Stimulated activated naive CD4-positive, alpha-beta T cell (primary cell): ENCODE results near the gene RBM3.
"Not testable (repeated sequence)": the region's sequence is repeated elsewhere in the genome, so short reads cannot be mapped to it uniquely, and the experiment has no call there.

Experiments
- DNase-seq, 6 experiments: peaks; one replicate each; lab custom pipeline; 2025; lab: John Stamatoyannopoulos, UW

RBM3 gene

DNA sequence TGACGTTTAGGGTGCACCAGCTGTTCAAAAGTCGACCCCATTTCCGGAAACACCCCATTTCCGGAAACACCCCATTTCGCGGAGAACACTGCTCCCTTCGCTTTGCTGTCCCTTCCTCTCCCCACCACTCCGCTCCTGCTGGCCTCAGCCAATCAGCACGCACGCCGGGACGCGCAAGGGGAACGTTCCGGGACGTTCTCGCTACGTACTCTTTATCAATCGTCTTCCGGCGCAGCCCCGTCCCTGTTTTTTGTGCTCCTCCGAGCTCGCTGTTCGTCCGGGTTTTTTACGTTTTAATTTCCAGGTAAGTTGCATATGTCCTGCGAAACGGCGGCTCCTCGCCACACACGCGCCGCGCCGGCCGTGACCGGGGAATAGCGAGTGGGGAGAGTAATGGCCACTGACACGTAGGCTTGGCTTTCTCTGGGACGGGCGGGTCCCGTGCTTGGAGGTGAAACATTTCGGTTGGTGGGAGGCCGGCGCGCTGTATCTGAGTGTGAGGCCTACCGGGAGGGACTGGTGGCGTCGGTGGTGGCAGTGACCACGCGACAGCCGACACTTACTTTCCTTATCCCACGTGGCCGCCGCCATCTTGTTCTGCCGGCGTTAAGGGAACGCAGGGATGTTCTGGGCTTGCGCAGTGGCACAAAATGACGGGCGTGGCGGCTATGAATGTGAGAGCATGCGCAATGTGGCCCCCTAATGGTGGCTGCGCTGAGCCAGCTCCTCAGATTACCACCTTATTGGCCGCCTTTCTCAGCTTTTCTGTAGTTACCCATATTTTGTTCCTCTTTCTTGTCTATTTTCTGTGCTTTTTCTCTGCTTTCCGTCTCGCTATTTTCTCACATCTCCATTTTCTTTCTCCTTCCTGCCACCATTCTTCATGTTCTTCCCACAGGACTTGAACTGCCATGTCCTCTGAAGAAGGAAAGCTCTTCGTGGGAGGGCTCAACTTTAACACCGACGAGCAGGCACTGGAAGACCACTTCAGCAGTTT is at the start of gene RBM3:
TSS of gene RBM3 (plus strand) at position 215 of the 997 bp plus-strand sequence. CDS start at position 912, 697 bp downstream.
- DNase-seq: peak; percentile 79 to 94 (median 90)

DNA sequence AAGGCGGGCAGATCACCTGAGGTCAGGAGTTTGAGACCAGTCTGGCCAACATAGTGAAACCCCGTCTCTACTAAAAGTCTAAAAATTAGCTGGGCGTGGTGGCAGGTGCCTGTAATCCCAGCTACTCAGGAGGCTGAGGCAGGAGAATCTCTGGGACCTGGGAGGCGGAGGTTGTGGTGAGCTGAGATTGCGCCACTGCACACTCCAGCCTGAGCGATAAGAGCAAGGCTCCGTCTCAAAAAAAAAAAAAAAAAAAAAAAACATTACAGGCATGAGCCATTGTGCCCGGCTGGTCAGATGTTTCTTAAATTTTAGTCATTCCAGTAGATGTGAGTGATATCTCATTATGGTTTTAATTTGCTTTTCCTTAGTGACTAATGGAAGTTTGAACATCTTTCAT is 48.4 kb upstream of the RBM3 start:
- not testable (repeated sequence) for DNase-seq

DNA sequence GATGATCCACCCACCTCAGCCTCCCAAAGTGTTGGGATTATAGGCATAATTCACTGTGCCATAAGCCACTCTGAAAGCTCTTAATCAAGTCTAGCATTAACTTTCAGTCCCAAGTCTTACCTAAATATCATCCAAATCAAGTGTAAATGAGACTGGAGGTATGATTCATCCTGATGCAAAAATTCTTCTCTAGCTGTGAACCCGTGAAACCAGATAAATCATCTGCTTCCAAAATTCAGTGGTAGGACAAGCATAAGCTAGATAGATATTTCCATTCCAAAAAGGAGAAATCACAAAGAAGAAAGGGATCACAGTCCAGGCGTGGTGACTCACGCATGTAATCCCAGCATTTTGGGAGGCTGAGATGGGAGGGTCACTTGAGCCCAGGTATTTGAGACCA is 43.5 kb upstream of the RBM3 start:
- DNase-seq: no peak

DNA sequence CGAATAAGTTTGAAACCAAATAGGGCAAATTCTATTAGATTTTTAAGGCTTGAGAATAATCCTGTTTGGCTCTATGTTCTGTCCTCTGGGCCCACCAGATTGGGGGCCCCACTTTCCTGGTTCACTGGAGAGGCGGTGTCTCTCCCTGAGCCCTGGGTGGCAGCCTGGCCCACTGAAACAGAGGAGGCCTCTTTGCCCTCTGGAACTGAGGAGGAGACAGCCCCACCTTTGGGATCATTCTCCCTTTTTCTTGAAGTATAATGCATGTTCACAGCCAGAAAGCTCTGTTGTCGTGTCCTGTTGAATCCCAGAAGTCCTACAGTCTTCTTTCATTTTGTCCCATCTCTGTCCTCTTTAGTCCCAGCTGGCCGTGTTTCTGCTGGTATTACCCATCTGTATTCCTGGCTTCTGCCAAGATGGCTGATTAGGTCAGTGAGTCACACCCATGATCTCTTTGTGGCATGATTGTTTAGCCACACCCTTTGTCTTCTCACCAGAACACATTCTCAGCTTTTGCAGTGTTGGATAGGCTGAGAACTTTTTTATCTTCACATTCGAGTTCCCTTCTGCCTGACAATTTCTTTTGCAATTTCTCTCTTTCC is 42.8 kb upstream of the RBM3 start:
- no peak for DNase-seq

DNA sequence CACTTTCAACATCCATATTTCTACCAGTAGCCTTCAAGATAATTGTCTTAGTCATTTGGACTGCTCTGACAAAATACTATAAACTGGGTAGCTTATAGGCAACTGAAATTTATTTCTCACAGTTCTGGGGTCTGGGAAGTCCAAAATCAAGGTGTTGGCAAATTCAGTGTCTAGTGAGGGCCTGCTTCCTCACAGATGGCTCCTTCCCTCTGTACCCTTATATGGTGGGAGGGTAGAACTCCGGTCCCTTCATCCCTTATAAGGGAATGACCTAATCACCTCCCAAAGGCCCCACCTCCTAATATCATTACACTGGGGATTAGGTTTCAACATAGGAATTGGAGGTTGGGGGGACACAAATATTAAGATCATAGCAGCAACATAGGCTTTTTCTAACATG is 42.1 kb upstream of the RBM3 start:
- DNase-seq: no peak

DNA sequence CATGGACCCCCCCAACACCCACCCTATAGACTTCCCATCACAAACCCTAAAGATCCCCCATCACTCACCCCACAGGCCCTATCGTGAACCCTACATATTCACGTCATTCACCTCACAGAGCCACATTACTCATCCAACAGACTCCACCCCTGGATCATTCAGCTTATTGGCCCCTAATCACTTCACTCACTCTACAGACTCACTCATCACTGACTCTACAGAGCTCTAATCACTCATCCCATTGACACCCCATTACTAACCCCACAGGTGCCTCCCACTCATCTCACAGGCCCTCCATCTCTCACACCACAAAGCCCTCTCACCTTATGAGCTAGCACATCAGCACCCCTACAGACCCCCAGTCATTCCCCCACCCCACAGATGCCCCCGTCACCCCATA is 41.1 kb upstream of the RBM3 start:
- DNase-seq: no peak

DNA sequence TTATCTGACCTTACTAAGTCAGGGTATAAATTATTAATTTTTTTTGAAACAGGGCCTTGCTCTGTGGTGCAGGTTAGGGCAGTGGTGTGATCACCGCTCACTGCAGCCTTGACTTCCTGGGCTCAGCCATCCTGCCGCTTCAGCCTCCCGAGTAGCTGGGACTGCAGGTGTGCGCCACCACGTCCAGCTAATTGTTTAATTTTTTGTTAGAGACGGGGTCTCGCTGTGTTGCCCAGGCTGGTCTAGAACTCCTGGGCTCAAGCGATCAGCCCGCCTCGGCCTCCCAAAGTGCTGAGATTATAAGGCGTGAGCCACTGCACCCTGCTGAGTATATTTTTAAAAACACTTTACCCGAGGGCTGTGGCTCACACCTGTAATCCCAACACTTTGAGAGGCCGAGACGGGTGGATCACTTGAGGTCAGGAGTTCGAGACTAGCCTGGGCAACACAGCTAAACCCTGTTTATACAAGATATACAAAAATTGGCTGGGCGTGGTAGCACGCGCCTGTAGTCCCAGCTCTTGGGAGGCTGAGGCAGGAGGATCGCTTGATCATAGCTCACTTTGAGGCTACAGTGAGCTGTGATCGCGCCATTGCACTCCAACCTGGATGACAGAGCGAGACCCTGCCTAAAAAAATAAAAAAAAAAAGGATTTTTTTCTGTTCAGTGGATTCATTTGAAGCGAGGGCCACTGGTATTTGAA is 35.5 kb upstream of the RBM3 start:
- DNase-seq: no peak

DNA sequence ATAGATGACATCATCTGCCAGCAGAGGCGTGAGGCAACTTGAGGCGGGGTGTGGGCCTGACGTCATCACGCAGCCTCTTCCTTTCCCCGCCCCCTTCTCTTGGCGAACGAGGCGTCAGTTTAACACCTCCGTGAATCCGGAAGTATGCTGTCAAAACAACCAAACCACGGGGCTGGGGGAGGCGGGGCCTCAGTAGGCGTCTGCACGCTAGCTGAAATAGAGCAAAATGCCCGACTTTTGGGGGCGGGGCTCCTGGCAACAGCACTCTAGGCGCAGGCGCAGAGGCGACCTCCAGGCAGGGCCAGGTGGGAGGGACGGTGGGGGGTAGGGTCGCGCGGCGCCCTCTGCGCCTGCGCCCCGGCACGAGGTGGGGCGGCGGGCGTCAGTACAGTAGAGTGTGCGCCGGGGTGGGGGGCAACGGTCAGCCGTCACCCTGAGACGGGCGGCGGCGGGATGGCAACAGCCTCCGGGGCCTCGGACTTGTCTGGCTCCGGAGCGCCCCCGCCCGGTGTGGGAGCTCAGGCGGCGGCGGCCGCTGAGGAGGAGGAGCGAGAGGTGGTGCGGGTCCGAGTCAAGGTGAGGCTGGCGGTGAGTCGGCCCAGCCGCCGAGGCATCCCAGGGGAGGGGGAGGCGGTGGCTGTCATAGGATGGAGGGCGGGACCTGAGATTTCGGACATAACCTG is 34.8 kb upstream of the RBM3 start, which contains the start of gene TBC1D25:
TSS of gene TBC1D25 (plus strand) at position 370 of the 683 bp plus-strand sequence. CDS start at position 454, 84 bp downstream.
- peak; percentile 88 to 98 (median 96) for DNase-seq

DNA sequence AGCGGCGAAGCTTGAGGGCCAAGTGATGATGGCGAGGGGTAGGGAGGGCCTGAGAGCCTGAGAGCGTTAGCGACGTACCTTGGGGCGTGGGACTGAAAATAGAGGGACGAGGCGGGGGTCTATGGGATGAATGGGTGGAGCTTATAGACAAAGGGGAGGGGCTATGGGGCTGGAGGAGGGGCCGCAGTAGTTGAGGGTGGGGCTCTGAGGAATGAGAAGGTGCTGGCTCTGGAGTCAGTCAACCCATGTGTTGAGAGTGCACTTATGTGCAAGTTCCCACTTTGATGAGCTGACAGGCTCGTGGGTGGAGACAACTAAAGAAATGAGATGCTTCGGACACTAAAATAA is 34.3 kb upstream of the RBM3 start:
- DNase-seq: peak; percentile 27 to 80 (median 60)

DNA sequence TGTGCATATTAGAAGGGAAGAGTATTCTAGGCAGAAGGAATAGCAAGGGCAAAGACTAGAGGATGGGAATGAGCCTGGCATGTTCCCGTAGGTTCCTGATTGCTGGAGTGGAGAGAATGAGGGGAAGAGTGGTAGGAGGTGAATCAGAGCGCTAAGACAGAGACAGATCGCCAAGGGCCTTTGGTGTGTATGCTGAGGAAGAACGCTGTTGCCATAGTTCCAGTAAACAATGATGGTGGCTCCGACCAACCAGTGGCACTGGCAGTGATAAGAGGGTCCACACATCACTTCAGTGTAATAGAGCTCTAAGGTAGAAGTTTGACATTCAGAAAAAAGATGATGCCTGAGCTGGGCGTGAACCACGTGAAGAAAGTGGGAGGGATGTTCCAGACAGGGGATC is 33.8 kb upstream of the RBM3 start:
- no peak for DNase-seq

DNA sequence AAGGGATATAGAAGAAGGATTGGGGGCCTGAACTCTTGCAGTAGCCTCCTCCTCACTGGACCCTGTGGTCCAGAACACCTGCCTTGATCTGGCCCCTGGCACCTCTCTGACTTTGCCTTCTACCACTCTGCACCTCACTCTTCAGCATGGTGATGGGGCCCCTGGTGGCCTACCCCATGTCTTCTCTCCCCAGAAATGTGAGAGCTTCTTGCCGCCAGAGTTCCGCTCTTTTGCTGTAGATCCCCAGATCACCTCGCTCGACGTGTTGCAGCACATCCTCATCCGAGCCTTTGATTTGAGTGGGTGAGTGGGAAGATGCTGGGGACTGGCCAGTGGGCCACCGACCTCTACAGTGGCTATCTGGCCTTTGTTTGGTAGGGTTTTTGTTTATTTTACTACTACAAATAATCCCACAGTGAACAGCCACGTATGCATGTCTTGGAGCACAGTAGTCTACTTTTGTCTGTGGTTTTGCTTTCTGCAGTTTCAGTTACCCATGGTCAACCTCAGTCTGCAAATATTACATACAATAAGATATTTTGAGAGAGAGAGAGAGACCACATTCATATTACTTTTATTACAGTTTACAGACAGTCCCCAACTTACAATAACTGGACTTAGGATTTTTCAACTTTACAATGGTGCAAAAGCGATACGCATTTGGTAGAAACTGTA is 33.0 kb upstream of the RBM3 start:
- no peak for DNase-seq

DNA sequence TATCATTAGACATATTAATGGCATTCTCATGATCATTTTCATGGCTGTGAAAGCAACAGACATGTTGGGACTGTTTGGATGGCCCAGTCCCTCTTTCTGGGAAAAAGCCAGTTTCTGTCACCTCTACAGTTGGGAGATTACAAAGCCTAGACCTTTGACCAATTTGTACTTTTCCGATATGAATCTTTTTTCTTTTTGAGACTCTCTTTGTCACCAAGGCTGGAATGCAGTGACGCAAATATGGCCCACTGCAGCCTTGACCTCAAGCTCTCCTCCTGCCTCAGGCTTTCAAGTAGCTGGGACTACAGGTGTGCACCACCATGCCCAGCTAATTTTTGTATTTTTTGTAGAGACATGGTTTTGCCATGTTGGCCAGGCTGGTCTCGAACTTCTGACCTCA is 25.4 kb upstream of the RBM3 start:
- no peak for DNase-seq

DNA sequence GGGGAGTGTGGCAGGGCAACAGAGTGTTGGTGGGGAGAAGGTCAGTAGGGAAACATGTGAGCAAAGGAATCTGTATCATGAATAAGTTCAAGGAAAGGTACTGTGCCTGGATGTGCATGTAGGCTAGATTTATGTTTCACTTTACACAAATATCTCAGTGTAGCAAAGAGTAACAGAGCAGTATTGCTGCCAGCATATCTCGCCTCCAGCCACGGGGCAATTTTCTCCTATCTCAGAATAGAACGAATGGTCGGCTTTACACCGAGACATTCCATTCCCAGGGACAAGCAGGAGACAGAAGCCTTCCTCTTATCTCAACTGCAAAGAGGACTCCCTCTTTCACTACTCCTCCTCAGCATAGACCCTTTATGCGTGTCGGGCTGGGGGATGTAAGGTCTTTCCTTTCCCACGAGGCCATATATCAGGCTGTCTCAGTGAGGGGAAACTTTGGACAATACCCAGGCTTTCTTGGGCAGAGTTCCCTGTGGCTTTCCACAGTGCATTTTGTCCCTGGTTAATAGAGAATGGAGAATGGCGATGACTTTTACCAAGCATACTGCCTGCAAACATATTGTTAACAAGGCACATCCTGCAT is 18.5 kb upstream of the RBM3 start:
- DNase-seq: not testable (repeated sequence)

DNA sequence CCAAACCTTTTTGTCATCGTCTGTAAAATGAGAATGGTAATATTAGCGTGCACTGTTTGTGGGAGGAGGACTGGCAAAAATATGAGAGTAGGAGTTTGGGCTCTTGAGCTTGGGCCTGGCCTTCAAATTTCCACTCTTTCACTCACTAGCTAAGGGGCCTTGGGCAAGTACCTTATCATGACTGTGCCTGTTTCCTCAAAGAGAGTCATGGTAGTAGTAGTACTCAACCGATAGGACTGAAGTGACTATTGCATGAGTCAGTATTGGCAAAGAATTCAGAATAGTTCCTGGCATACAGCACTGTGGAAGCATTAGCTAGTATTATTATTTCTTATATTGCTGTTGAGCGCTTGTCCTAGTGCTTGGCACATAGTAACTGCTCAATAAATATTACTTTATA is 16.0 kb upstream of the RBM3 start:
- no peak for DNase-seq

DNA sequence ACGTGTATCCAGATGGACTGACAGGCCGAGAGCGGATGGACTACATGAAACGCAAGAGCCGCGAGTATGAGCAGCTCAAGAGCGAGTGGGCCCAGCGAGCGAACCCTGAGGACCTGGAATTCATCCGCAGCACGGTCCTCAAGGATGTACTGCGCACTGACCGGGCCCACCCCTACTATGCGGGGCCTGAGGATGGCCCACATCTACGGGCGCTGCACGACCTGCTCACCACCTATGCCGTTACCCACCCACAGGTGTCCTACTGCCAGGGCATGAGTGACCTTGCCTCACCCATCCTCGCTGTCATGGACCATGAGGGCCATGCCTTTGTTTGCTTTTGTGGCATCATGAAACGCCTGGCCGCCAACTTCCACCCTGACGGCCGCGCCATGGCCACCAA is 14.6 kb upstream of the RBM3 start:
- DNase-seq: no peak

DNA sequence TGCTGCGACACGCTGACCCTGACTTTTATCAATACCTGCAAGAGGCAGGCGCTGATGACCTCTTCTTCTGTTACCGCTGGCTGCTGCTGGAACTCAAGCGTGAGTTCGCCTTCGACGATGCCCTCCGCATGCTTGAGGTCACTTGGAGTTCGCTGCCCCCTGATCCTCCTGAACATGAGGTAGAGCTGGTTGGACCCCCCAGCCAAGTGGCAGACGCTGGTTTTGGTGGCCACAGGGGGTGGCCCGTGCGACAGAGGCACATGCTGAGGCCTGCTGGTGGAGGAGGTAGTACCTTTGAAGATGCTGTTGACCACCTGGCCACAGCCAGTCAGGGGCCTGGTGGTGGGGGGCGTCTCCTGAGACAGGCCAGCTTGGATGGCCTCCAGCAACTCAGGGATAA is 14.2 kb upstream of the RBM3 start:
- DNase-seq: no peak

DNA sequence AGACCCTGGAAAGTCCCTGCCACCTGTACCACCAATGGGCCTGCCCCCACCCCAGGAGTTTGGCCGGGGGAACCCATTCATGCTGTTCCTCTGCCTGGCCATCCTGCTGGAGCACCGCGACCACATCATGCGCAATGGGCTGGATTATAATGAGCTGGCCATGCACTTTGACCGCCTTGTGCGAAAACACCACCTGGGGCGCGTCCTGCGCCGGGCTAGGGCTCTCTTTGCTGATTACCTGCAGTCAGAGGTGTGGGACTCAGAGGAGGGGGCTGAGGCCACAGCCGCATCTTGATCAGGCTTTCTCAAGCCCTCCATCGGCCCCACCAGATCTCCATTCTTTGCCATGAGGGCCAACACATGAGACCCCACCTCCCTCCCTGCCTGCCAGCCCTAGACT is 13.6 kb upstream of the RBM3 start:
- DNase-seq: no peak

DNA sequence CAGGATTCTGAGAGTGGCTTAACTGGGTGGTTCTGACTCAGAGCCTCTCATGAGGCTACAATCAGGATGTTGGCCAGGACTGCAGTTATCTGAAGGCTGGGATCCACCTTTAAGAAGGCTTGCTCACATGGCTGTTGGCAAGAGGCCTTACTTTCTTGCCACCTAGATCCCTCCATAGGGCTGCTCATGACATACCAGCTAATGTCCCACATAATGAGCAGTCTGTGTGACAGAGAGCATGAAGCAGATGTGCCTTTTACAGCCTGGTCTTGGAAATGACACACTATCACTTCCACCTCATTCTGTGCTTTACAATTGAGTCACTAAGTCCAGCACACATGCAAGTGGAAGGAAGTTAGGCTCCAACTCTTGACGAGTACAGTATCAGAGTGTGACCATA is 4.3 kb upstream of the RBM3 start:
- no peak for DNase-seq

DNA sequence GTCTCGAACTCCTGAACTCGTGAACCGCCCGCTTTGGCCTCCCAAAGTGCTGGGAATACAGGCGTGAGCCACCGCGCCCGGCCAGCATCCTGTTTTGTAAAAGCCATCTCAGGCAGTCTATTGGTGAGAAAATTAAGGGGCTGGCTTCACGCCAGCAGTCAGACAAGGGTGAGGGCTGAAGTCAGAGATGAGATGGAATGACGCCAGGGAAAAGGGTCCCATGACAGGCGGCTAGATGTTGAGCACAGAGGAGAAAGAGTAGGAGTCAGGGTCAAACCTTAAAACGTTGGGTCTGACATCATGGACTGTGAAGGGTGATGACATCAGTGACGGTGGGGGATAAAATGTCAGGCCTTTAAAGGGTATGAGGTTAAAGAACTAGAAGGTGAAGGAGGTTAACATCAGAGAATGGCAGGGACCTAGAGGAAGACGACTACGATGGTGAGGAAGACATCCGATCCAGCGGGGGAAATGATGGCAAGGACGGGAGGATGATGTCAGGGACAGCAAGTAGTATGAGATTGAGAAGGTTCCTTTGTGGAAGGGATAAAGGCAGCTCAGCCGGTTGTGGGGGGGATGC is 504 bp upstream of the RBM3 start:
- peak in 2 of 6 experiments; percentile 15 to 32 for DNase-seq

DNA sequence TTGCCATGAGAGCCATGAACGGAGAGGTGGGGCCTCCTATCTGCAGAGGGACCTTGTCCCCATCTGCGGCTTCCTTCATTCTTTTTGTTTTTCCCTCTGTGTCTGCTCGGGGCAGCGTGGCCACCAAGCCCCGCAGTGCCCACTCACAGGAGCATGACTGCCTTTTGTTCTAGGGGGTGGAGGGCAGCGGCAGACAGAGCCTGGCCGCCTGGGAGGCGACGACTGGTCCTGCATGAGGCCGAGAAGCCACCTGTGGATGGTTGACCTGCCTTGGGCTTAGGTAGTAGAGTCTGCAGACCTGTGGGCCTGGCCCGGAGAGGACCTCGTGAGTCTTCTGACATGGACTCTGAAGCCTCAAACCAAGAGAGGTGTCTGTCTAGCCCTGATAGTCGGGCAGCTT is 1.4 kb downstream of the RBM3 start:
- no peak for DNase-seq

DNA sequence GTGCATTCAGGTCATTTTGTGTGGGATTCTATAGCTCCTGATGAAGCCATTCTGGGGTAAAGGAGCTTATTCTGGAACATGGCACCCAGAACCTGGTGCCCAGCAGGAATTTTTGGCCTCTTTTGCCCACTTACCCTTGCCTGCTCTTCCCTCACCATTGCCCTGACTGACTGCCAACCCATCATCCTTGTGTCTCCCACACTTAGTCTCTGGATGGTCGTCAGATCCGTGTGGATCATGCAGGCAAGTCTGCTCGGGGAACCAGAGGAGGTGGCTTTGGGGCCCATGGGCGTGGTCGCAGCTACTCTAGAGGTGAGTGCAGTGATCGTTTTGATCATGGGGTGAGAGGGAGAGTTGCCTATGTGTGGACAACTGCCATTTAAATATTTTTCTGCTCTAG is 1.8 kb downstream of the RBM3 start:
- DNase-seq: no peak
